Natural killer cell (primary cell): ENCODE measurements around the gene ONECUT3. TPM values are rescaled to one million over a fixed set of nuclear protein-coding genes. Genes with fewer than 3 reads are reported as not detected.

Source experiments
- ATAC-seq, 3 donors: fragments of 150-1000 bp in 2 of 3; fragments of 200-7000 bp in 1 of 3; cut with Tn5 transposase; 1 replicate in 1 of 3; 2 replicates in 2 of 3; pipeline ENCODE4 v1.10.0; 2021; ENCODE audit warnings: mild to moderate bottlenecking in 2 of 3, moderate library complexity in 2 of 3
- DNase-seq, 2 donors: peaks; one replicate each; pipeline versions ENCODE4 v3.0.0 to v3.0.0-alpha.2; 2013 to 2021; ENCODE audit warnings: mixed read lengths in 1 of 2
- H3K27ac ChIP-seq: one replicate; pipeline ENCODE4 v1.5.1; 2013; ENCODE audit warnings: mild to moderate bottlenecking, low read length
- H3K27me3 ChIP-seq: one replicate; pipeline ENCODE4 v1.6.1; 2013; ENCODE audit warnings: low read length; ENCODE audit not compliant: control insufficient read depth, insufficient read depth
- H3K36me3 ChIP-seq: one replicate; pipeline ENCODE4 v1.6.1; 2013; ENCODE audit warnings: low read length; ENCODE audit not compliant: control insufficient read depth, insufficient read depth
- H3K4me1 ChIP-seq: one replicate; pipeline ENCODE4 v1.6.1; 2013; ENCODE audit warnings: low read length; ENCODE audit not compliant: control insufficient read depth, insufficient read depth
- H3K4me3 ChIP-seq: one replicate; pipeline ENCODE4 v1.5.1; 2013; ENCODE audit warnings: low read length
- H3K9me3 ChIP-seq: one replicate; pipeline ENCODE4 v1.6.1; 2013; ENCODE audit warnings: low read length; ENCODE audit not compliant: control insufficient read depth, insufficient read depth
- H3K27ac Mint-ChIP-seq, 2 donors: one replicate each; pipeline ENCODE4 v1.8.0; 2022; ENCODE audit warnings: mild to moderate bottlenecking in 2 of 2, mixed read lengths in 2 of 2, moderate library complexity in 1 of 2
- H3K27me3 Mint-ChIP-seq, 2 donors: one replicate each; pipeline ENCODE4 v1.8.0; 2022; ENCODE audit warnings: low read depth in 2 of 2, mixed read lengths in 2 of 2
- H3K36me3 Mint-ChIP-seq: one replicate; pipeline ENCODE4 v1.8.0; 2022; ENCODE audit warnings: mixed read lengths
- H3K4me1 Mint-ChIP-seq, 2 donors: one replicate each; pipeline ENCODE4 v1.8.0; 2022; ENCODE audit warnings: mixed read lengths in 2 of 2
- H3K4me3 Mint-ChIP-seq: one replicate; pipeline ENCODE4 v1.8.0; 2022; ENCODE audit warnings: mild to moderate bottlenecking, moderate library complexity, mixed read lengths
- H3K9me3 Mint-ChIP-seq, 2 donors: one replicate each; pipeline ENCODE4 v1.8.0; 2022; ENCODE audit warnings: mixed read lengths in 2 of 2
- CTCF ChIP-seq: fragments of 200-600 bp; IDR thresholded peaks from one replicate; pipeline ENCODE4 v1.8.0; 2022; ENCODE audit warnings: antibody characterized with exemption
- WGBS: methylation state at CpG from one replicate; pipeline ENCODE4 v1.1.7; 2013; ENCODE audit warnings: missing lambda C conversion rate; ENCODE audit not compliant: insufficient coverage; 5-methylcytosine and 5-hydroxymethylcytosine counted together
- intact Hi-C: fragments of 100-400 bp; cut with micrococcal nuclease; formaldehyde crosslinking; loops from one replicate; pipeline ENCODE4 v1.14.2; 2022
- total RNA-seq, 4 donors: library from RNA; stranded (reverse); fragments of 120-200 nt in 1 of 4; gene quantifications; one replicate each; pipeline versions ENCODE4 v1.2.3 to v1.2.4, GENCODE V29; 2013 to 2022

Gene ONECUT3
- total RNA-seq, 3 donors from 2014 or later (not counting 1 experiment from before 2014, with no cell fraction given), result not detected

DNA sequence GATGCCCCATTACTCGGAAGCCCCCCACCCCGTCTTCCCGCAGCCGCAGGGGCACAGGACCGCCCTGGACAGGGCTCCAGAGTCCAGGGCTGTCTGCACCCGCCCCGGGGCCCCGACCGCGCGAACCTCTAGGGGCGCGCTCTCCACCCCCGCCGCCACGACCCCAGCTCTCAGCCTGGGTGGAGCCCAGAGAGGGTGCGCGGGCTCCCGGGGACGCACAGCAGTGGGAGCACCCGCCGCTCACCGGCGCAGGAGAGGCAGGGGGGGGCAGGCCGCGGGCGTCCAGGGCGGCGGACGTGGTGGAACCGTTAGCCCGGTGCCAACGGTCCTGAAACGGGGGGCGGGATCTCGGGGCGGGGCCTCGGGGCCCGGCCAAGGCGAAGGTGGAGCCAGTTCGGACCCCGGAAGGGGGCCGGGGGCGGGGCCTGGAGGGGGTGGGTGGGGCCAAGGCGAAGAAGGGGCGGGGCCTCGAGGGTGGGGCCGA is 58.7 kb downstream of the ONECUT3 start, which contains the start of gene ATP8B3:
Gene ATP8B3 (minus strand): TSS at position 335 of the 484 bp plus-strand sequence. CDS start 540 bp downstream, outside the sequence.
- ATAC-seq (peak; percentile 85 to 93 (median 87)), DNase-seq (no peak)
- H3K36me3 ChIP-seq, result peaks cover 10% of the 10 kb centered on the region
- H3K4me3 ChIP-seq, result peak within 1 kb of the TSS; percentile 48
- H3K27ac Mint-ChIP-seq, result peak within 1 kb of the TSS; percentile 81 to 84
- peaks cover 7 to 25% of the 10 kb centered on the region in 2 donors for H3K4me1 Mint-ChIP-seq
- H3K4me1 ChIP-seq, result peaks cover 22% of the 10 kb centered on the region
- H3K27me3 ChIP-seq, result no peaks in the 10 kb centered on the region
- no peaks in the 10 kb centered on the region for H3K9me3 Mint-ChIP-seq
- peak within 1 kb of the TSS; percentile 53 for H3K27ac ChIP-seq
- no peaks in the 10 kb centered on the region for H3K27me3 Mint-ChIP-seq
- WGBS, result under 1% methylated on average over 44 of the region's 48 CpGs
- H3K36me3 Mint-ChIP-seq, result no peaks in the 10 kb centered on the region
- no peaks in the 10 kb centered on the region for H3K9me3 ChIP-seq
- peak; percentile 23 for TF ChIP-seq CTCF
- peak within 1 kb of the TSS; percentile 90 for H3K4me3 Mint-ChIP-seq
- intact Hi-C loops, result no loop called here

DNA sequence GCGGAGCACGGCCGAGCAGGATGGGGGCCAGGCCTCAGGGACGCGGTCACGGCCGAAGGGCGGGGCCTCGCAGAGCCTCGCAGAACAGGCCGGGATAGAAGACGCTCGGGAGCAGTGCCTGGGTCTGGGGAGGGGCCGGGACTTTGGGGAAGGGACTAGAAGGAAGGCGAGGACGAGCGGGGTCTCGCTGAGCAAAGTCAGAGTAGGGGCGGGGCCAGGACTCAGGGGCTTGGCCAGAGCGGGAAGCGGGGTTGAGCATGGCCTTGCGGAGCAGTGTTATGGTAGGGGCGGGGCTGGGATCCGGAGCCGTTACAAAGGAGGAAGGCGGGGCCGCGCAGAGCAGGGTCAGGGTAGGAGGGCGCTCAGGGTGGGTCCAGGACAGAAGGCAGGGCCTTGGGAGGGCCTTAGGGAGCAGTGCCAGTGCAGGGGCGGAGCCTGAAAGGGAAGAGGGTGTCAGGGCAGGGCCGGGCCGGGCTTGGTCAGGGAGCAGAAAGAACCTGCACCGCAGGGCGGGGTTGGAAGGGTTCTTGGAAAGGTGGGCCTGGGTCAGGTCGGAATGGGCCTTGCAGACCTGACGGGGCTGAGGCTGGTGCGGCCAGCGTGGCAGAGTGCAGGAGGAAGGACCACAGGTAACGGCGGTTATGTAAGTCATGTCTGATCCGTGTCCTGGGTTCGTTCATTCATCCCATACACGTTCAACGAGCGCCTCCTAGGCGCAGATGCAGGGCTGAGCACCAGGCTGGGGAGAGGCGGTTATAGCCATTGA is 59.3 kb downstream of the ONECUT3 start:
- under 1% methylated on average over 47 of the region's 47 CpGs for WGBS
- Histone ChIP-seq H3K27ac (peak overlapping the region; percentile 53), H3K4me3 (peak overlapping the region; percentile 48), H3K4me1 (peaks cover 22% of the 10 kb centered on the region), H3K27me3 (no peaks in the 10 kb centered on the region), H3K36me3 (peaks cover 16% of the 10 kb centered on the region), H3K9me3 (no peaks in the 10 kb centered on the region)
- H3K36me3 Mint-ChIP-seq, result no peaks in the 10 kb centered on the region
- H3K4me3 Mint-ChIP-seq, result peak overlapping the region; percentile 90
- no peaks in the 10 kb centered on the region for H3K27me3 Mint-ChIP-seq
- TF ChIP-seq CTCF, result peak; percentile 40
- peak; percentile 65 to 82 (median 71) for ATAC-seq
- intact Hi-C loops, result no loop called here
- peak; percentile 76 to 90 for DNase-seq
- peaks cover 7 to 25% of the 10 kb centered on the region in 2 donors for H3K4me1 Mint-ChIP-seq
- peak overlapping the region; percentile 81 to 84 for H3K27ac Mint-ChIP-seq
- H3K9me3 Mint-ChIP-seq, result no peaks in the 10 kb centered on the region

- intact Hi-C loops, result no loop called here
- no peaks in the 10 kb centered on the region for H3K36me3 Mint-ChIP-seq
- no peak for DNase-seq
- H3K27ac Mint-ChIP-seq, result peak overlapping the region; percentile 81 to 84
- no peak for ATAC-seq
- no peak overlapping the region for H3K27ac ChIP-seq
- peak overlapping the region; percentile 48 for H3K4me3 ChIP-seq
- 66% methylated on average over 21 of the region's 21 CpGs for WGBS
- H3K4me1 ChIP-seq, result peaks cover 22% of the 10 kb centered on the region
- no peak for TF ChIP-seq CTCF
- H3K27me3 ChIP-seq, result no peaks in the 10 kb centered on the region
- no peaks in the 10 kb centered on the region for H3K27me3 Mint-ChIP-seq
- H3K36me3 ChIP-seq, result peaks cover 25% of the 10 kb centered on the region
- no peaks in the 10 kb centered on the region for H3K9me3 Mint-ChIP-seq
- peak overlapping the region; percentile 90 for H3K4me3 Mint-ChIP-seq
- H3K9me3 ChIP-seq, result no peaks in the 10 kb centered on the region
- peaks cover 7 to 25% of the 10 kb centered on the region in 2 donors for H3K4me1 Mint-ChIP-seq
Observed at GRCh38 chr19:1813192-1814182, 60.2 kb downstream of the ONECUT3 start.
